Activated B cell treated with CpG ODN at 0.5 μM for 24 hours (primary cell): ENCODE data around the gene STIL. TPM values are rescaled to one million over a fixed set of nuclear protein-coding genes. Genes with fewer than 3 reads are reported as not detected.

ENCODE experiments used
- ATAC-seq: fragments of 200-7000 bp; cut with Tn5 transposase; one replicate; pipeline ENCODE4 v1.10.0; 2021; ENCODE audit warnings: low read depth, mild to moderate bottlenecking, moderate library complexity
- CTCF ChIA-PET: fragments of 350-600 bp; sonication (Branson Sonifier 250); formaldehyde crosslinking; loops from one replicate; lab custom pipeline; 2021; ENCODE audit warnings: antibody characterized with exemption; lab: Charles Lee
- POLR2A ChIA-PET: fragments of 350-600 bp; sonication (Branson Sonifier 250); formaldehyde crosslinking; loops from one replicate; lab custom pipeline; 2021; ENCODE audit warnings: antibody characterized with exemption; lab: Charles Lee
- DNase-seq: peaks from one replicate; pipeline ENCODE4 v3.0.0; 2022
- H3K27ac Mint-ChIP-seq: one replicate; pipeline ENCODE4 v1.8.0; 2020; ENCODE audit warnings: mixed read lengths
- H3K27me3 Mint-ChIP-seq: one replicate; pipeline ENCODE4 v1.8.0; 2021; ENCODE audit warnings: mixed read lengths
- H3K36me3 Mint-ChIP-seq: one replicate; pipeline ENCODE4 v1.8.0; 2021; ENCODE audit warnings: low read depth, mixed read lengths
- H3K4me1 Mint-ChIP-seq: one replicate; pipeline ENCODE4 v1.8.0; 2021; ENCODE audit warnings: mixed read lengths
- H3K4me3 Mint-ChIP-seq: one replicate; pipeline ENCODE4 v1.8.0; 2020; ENCODE audit warnings: mild to moderate bottlenecking, mixed read lengths
- H3K9me3 Mint-ChIP-seq: one replicate; pipeline ENCODE4 v1.8.0; 2020; ENCODE audit warnings: mixed read lengths
- intact Hi-C: fragments of 100-400 bp; cut with micrococcal nuclease; formaldehyde crosslinking; loops from one replicate; pipeline ENCODE4 v1.15.1; 2024
- total RNA-seq: library from RNA; stranded (reverse); gene quantifications from 2 replicates; pipeline ENCODE4 v1.2.3, GENCODE V29; 2022
- TF ChIP-seq, protein P1 (sequence below): fragments of 200-600 bp; IDR thresholded peaks from one replicate; pipeline ENCODE4 v1.8.0; 2022; ENCODE audit warnings: antibody characterized with exemption, mild to moderate bottlenecking

Gene STIL
- total RNA-seq, 1 donor from 2014 or later = 4.2 TPM

DNA sequence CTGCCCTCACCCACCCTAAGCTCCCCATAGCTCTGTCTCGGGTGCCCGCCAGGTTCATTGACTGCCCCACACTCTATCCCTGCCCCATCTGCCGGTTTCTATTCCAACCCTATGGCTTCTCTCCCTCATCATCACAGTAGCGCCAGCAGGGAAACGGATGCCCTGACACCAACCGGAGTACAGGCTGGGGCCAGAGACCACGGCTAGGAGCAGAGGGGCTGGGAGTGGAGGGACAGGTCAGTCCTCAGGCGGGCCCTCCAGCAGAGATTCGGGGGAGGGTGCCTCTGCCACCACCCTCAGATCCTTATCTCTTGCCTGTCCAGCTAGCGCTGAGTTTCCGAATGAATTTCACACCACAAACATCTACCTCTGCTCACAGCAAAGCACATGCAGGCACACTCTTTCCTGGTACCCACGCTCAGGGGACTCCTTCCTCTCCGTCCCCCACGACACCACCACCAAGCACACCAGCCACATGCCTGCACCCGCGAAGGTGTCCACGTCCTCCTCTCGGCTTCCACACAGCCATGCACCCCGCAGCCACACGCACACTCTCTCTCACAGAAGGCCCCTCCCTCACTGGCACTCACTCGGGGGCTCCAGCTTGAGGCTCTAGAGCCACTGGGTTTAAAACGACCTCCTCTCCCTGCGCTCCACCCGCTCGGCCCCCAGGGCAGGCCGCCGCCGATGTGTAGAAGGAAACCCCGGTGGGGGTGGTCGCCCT is 89.1 kb downstream of the STIL start:
- Mint-ChIP-seq H3K36me3 (no peaks in the 10 kb centered on the region), H3K9me3 (no peaks in the 10 kb centered on the region), H3K27me3 (peaks cover 41% of the 10 kb centered on the region), H3K4me3 (no peak overlapping the region), H3K27ac (no peak overlapping the region), H3K4me1 (peaks cover 15% of the 10 kb centered on the region)
- CTCF ChIA-PET = no interaction called here
- ATAC-seq (no peak), DNase-seq (no peak)
- POLR2A ChIA-PET = no interaction called here
- intact Hi-C loops = no loop called here
- TF ChIP-seq, protein P1, sequence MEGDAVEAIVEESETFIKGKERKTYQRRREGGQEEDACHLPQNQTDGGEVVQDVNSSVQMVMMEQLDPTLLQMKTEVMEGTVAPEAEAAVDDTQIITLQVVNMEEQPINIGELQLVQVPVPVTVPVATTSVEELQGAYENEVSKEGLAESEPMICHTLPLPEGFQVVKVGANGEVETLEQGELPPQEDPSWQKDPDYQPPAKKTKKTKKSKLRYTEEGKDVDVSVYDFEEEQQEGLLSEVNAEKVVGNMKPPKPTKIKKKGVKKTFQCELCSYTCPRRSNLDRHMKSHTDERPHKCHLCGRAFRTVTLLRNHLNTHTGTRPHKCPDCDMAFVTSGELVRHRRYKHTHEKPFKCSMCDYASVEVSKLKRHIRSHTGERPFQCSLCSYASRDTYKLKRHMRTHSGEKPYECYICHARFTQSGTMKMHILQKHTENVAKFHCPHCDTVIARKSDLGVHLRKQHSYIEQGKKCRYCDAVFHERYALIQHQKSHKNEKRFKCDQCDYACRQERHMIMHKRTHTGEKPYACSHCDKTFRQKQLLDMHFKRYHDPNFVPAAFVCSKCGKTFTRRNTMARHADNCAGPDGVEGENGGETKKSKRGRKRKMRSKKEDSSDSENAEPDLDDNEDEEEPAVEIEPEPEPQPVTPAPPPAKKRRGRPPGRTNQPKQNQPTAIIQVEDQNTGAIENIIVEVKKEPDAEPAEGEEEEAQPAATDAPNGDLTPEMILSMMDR = no peak

DNA sequence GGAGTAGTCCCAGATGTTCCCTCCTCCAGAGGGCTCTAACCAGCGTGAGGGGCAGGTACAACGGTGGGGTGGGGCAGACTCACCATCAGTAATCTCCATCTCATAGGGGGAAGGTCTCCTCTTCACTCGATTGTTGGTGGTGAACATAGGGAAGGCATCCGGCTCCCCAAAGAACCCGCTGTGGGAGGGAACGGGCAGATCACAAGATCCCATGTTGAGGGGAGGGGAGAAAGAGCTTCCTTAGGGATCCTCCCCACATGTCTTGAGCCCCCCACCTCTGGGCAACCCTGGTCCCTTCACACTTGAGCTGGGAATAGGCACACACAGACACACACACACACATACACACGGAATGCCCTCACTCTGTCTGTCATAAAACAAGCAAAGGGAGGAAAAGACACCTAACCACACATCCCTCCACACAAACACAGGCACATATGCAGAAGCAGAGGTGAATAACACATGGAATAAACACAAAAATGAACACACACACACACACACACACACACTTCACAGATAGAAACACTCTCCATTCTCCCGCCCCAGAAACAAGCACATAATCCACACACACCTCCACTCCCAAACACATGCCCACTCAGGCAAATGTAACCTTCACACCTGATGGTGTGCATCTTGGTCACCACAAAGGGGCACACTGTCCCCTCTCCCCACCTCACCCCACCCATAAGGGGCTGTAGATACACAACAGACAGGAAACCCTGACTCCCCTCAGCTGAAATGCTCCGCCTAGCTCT is 89.8 kb downstream of the STIL start:
- TF ChIP-seq, protein P1 = no peak
- ChIA-PET CTCF (no interaction called here), POLR2A (no interaction called here)
- peaks cover 37% of the 10 kb centered on the region for H3K27me3 Mint-ChIP-seq
- H3K36me3 Mint-ChIP-seq = no peaks in the 10 kb centered on the region
- DNase-seq = no peak
- ATAC-seq = no peak
- H3K27ac Mint-ChIP-seq = no peak overlapping the region
- no peak overlapping the region for H3K4me3 Mint-ChIP-seq
- intact Hi-C loops = no loop called here
- no peaks in the 10 kb centered on the region for H3K9me3 Mint-ChIP-seq
- H3K4me1 Mint-ChIP-seq = peaks cover 7% of the 10 kb centered on the region

GRCh38 chr1:47223174-47223920 is 90.6 kb downstream of the STIL start:
- no peaks in the 10 kb centered on the region for H3K9me3 Mint-ChIP-seq
- peaks cover 33% of the 10 kb centered on the region for H3K27me3 Mint-ChIP-seq
- ATAC-seq (no peak), DNase-seq (no peak)
- H3K4me3 Mint-ChIP-seq = no peak overlapping the region
- H3K4me1 Mint-ChIP-seq = peaks cover 5% of the 10 kb centered on the region
- ChIA-PET CTCF (no interaction called here), POLR2A (no interaction called here)
- H3K36me3 Mint-ChIP-seq = no peaks in the 10 kb centered on the region
- TF ChIP-seq, protein P1 = no peak
- intact Hi-C loops = no loop called here
- no peak overlapping the region for H3K27ac Mint-ChIP-seq

DNA sequence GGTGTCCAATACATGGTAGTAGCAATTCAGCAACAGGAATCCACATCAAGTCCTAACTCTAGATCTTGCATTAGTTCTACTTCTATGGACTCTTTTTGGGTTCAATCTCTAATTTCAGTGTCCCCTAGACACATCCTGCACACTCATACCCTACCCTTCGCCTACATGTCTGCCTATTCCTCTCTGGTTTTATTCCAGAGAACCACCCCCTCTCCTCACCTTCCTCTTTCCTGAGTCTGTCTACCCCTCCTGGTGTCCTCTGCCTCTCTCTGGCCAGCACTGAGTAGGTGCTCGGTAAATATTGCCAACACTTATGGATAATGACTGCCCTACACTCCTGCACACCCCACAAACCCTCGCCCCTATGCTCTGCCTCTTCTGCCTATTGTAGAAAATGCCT is 91.5 kb downstream of the STIL start:
- TF ChIP-seq, protein P1 = no peak
- ChIA-PET CTCF (no interaction called here), POLR2A (no interaction called here)
- intact Hi-C loops = no loop called here
- no peak for DNase-seq
- Mint-ChIP-seq H3K27ac (no peak overlapping the region), H3K4me1 (peaks cover 5% of the 10 kb centered on the region), H3K36me3 (no peaks in the 10 kb centered on the region), H3K9me3 (no peaks in the 10 kb centered on the region), H3K4me3 (no peak overlapping the region), H3K27me3 (peaks cover 24% of the 10 kb centered on the region)
- no peak for ATAC-seq
